K562 (cell line): ENCODE results near the gene DGCR2. TPM values are rescaled to one million over a fixed set of nuclear protein-coding genes. Genes with fewer than 3 reads are reported as not detected.

Experiments
- CCNT2 ChIP-seq: IDR thresholded peaks from 2 replicates; pipeline ENCODE4 v1.6.1; 2011; ENCODE audit warnings: borderline replicate concordance, low read depth, mild to moderate bottlenecking, moderate library complexity, mixed read lengths, low read length; ENCODE audit not compliant: insufficient read length; ENCODE audit errors: extremely low read depth
- DIDO1 ChIP-seq: fragments of 450-650 bp; IDR thresholded peaks from 2 replicates; pipeline ENCODE4 v1.6.1; 2016; ENCODE audit warnings: low read depth, missing biosample characterization, missing genetic modification characterization
- EHMT2 ChIP-seq: fragments of 450-650 bp; IDR thresholded peaks from 2 replicates; pipeline ENCODE4 v1.6.1; 2018; ENCODE audit warnings: antibody characterized with exemption
- ESRRB ChIP-seq: fragments of 250-450 bp; sonication (Bioruptor Pico); IDR thresholded peaks from 2 replicates; pipeline ENCODE4 v1.5.0; 2020; ENCODE audit warnings: mild to moderate bottlenecking, moderate library complexity, borderline replicate concordance
- FOXJ2 ChIP-seq: fragments of 200-800 bp; sonication (Bioruptor generic); IDR thresholded peaks from 2 replicates; pipeline ENCODE4 v1.6.1; 2016; ENCODE audit warnings: missing genetic modification characterization, missing compliant biosample characterization
- GABPA ChIP-seq: fragments of 200-800 bp; sonication (Bioruptor generic); conservative IDR thresholded peaks from 2 replicates; pipeline ENCODE4 v1.6.1; 2016; ENCODE audit warnings: low read depth, missing genetic modification characterization, missing compliant biosample characterization
- GTF2A2 ChIP-seq: IDR thresholded peaks from 2 replicates; pipeline ENCODE4 v1.6.1; 2016; ENCODE audit warnings: mild to moderate bottlenecking, missing genetic modification characterization, missing compliant biosample characterization
- HDGF ChIP-seq: fragments of 450-650 bp; IDR thresholded peaks from 2 replicates; pipeline ENCODE4 v1.6.1; 2016
- KAT7 ChIP-seq: sonication (generic); formaldehyde crosslinking; IDR thresholded peaks from 2 replicates; pipeline ENCODE4 v1.8.0; 2022; ENCODE audit warnings: missing genetic modification reagents, mild to moderate bottlenecking, borderline replicate concordance
- MAFF ChIP-seq: IDR thresholded peaks from 2 replicates; pipeline ENCODE4 v1.6.1; 2012; ENCODE audit warnings: low read length, improper control_type of control experiment
- MAZ ChIP-seq, 2 experiments: fragments of 450-650 bp in 1 of 2; sonication (generic) in 1 of 2; formaldehyde crosslinking; IDR thresholded peaks in 1 of 2; conservative IDR thresholded peaks in 1 of 2; 2 replicates each; pipeline versions ENCODE4 v1.4.0 to v1.5.0; 2020; ENCODE audit warnings: mild to moderate bottlenecking in 1 of 2, missing genetic modification reagents in 1 of 2
- MECOM ChIP-seq: fragments of 250-450 bp; sonication (Bioruptor Pico); IDR thresholded peaks from 2 replicates; pipeline ENCODE4 v1.8.0; 2022; ENCODE audit warnings: inconsistent platforms
- NR2C1 ChIP-seq, 2 experiments: fragments of 450-650 bp; IDR thresholded peaks; 2 replicates each; pipeline ENCODE4 v1.6.1; 2017; ENCODE audit warnings: mild to moderate bottlenecking in 2 of 2, antibody characterized with exemption in 1 of 2, inconsistent platforms in 1 of 2, missing compliant biosample characterization in 1 of 2, missing genetic modification characterization in 1 of 2
- RAD51 ChIP-seq: fragments of 450-650 bp; IDR thresholded peaks from 2 replicates; pipeline ENCODE4 v1.7.1; 2016; ENCODE audit warnings: low read depth, mild to moderate bottlenecking, borderline replicate concordance
- RFX1 ChIP-seq: fragments of 450-650 bp; IDR thresholded peaks from 2 replicates; pipeline ENCODE4 v1.6.1; 2016; ENCODE audit warnings: mild to moderate bottlenecking, moderate library complexity
- STAT6 ChIP-seq: sonication (generic); formaldehyde crosslinking; IDR thresholded peaks from 2 replicates; pipeline ENCODE4 v1.8.1; 2023; ENCODE audit warnings: mild to moderate bottlenecking, missing genetic modification reagents
- TAF7 ChIP-seq: fragments of 450-650 bp; IDR thresholded peaks from 2 replicates; pipeline ENCODE4 v1.6.1; 2016; ENCODE audit warnings: missing genetic modification characterization, missing compliant biosample characterization
- ZBTB26 ChIP-seq: fragments of 450-650 bp; formaldehyde crosslinking; IDR thresholded peaks from 2 replicates; pipeline ENCODE4 v1.4.0; 2022; ENCODE audit warnings: missing genetic modification characterization
- ZFP30 ChIP-seq: fragments of 250-450 bp; sonication (Bioruptor Pico); IDR thresholded peaks from 2 replicates; pipeline ENCODE4 v1.8.0; 2022; ENCODE audit warnings: moderate library complexity, mild to moderate bottlenecking, inconsistent platforms, borderline replicate concordance
- ZFX ChIP-seq: sonication (generic); formaldehyde crosslinking; IDR thresholded peaks from 2 replicates; pipeline ENCODE4 v1.8.0; 2022; ENCODE audit warnings: mild to moderate bottlenecking, missing genetic modification reagents, moderate library complexity
- ZNF184 ChIP-seq: sonication (generic); formaldehyde crosslinking; IDR thresholded peaks from 2 replicates; pipeline ENCODE4 v1.5.0; 2020; ENCODE audit warnings: missing genetic modification reagents
- ZNF253 ChIP-seq: fragments of 250-450 bp; sonication (Bioruptor Pico); conservative IDR thresholded peaks from 2 replicates; pipeline ENCODE4 v1.6.1; 2021; ENCODE audit warnings: mild to moderate bottlenecking
- ZNF274 ChIP-seq: IDR thresholded peaks from 2 replicates; pipeline ENCODE4 v1.6.1; 2011; ENCODE audit warnings: low read depth, mild to moderate bottlenecking, low read length, moderate library complexity, borderline replicate concordance
- ZNF408 ChIP-seq: fragments of 250-450 bp; sonication (Bioruptor Pico); IDR thresholded peaks from 2 replicates; pipeline ENCODE4 v1.4.0; 2020; ENCODE audit warnings: low read depth, mild to moderate bottlenecking, moderate library complexity
- ZNF589 ChIP-seq: fragments of 200-800 bp; sonication (Bioruptor generic); IDR thresholded peaks from 2 replicates; pipeline ENCODE4 v1.6.1; 2016; ENCODE audit warnings: low read depth, missing genetic modification characterization, missing compliant biosample characterization
- ZNF778 ChIP-seq: fragments of 450-650 bp; formaldehyde crosslinking; IDR thresholded peaks from 2 replicates; pipeline ENCODE4 v1.4.0; 2020; ENCODE audit warnings: mild to moderate bottlenecking, moderate library complexity
- ZSCAN32 ChIP-seq: fragments of 450-650 bp; formaldehyde crosslinking; IDR thresholded peaks from 2 replicates; pipeline ENCODE4 v1.4.0; 2020; ENCODE audit warnings: mild to moderate bottlenecking, moderate library complexity
- polyA plus RNA-seq, 8 experiments: library from polyadenylated mRNA; depleted of rRNA in 4 of 8; stranded (reverse) in 5 of 8; unstranded in 3 of 8; fragments of >200 nt; fragmentation: Nextera tagmentation in 2 of 8; fragmentation: Illumina TruSeq in 1 of 8; extraction: Ambion mirVana in 2 of 8; extraction: Trizol in 1 of 8; gene quantifications; 2 replicates each; pipeline versions ENCODE4 v1.2.1 to v1.2.3, GENCODE V29; 2011 to 2014; ENCODE audit warnings: inconsistent platforms in 1 of 8, missing spikeins in 1 of 8
- total RNA-seq, 7 experiments: library from RNA; depleted of rRNA in 6 of 7; stranded (reverse); fragments of >200 nt in 6 of 7; fragmentation: Illumina TruSeq in 2 of 7; extraction: Trizol in 2 of 7; gene quantifications; 2 replicates each; pipeline versions ENCODE4 v1.2.1 to v1.2.3, GENCODE V29; 2011 to 2021; ENCODE audit warnings: low replicate concordance in 1 of 7

The DGCR2 gene
- total and polyA plus RNA-seq, 9 of the 15 experiments (the other 6 are each of a cell fraction or from before 2014, with no cell fraction given): 0.69 to 101 (median 56.4) TPM

GRCh38 chr22:19122752-19123492 lies 710 bp upstream of the DGCR2 start (continued):
- TF ChIP-seq EHMT2 (peak; percentile 11; the same call in 1 of the 2 replicates), GTF2A2 (tag) (no peak), ZNF408 (CRISPR knock-in tag) (no peak), MAFF (no peak), ESRRB (CRISPR knock-in tag) (no peak), HDGF (peak; percentile 97), MAZ (CRISPR knock-in tag; conservative IDR thresholded peaks at IDR 0.05 in 1 of 2, IDR thresholded peaks at IDR 0.05 in 1 of 2) (no peak), ZNF589 (CRISPR knock-in tag) (peak; percentile 16; the same call in 1 of the 2 replicates), TAF7 (tag) (no peak), FOXJ2 (tag) (no peak), RAD51 (peak; percentile 25; the same call in 1 of the 2 replicates), ZNF778 (no peak), RFX1 (no peak), ZNF253 (CRISPR knock-in tag) (0 out of 2 replicates have a peak, but pooled peaks have one; percentile 73), NR2C1 (IDR thresholded peaks at IDR 0.05) (no peak), NR2C1 (tag; IDR thresholded peaks at IDR 0.05) (no peak), KAT7 (CRISPR knock-in tag) (no peak), ZSCAN32 (CRISPR knock-in tag) (no peak), CCNT2 (no peak), STAT6 (CRISPR knock-in tag) (no peak), ZNF274 (no peak), MECOM (CRISPR knock-in tag) (no peak), ZFP30 (no peak), DIDO1 (tag) (no peak), ZFX (CRISPR knock-in tag) (no peak), ZBTB26 (CRISPR knock-in tag) (peak; percentile 92; the same call in 1 of the 2 replicates), GABPA (no peak), ZNF184 (no peak)
